Frontal cortex (tissue), 4 donors: ENCODE measurements around the gene TRA2B. TPM values are rescaled to one million over a fixed set of nuclear protein-coding genes. Genes with fewer than 3 reads are reported as not detected.

Experiments
- DNase-seq, 2 donors: peaks; one replicate each; pipeline ENCODE4 v3.0.0; 2012; ENCODE audit warnings: low spot score in 2 of 2
- FAIRE-seq: peaks from 2 replicates; lab custom pipeline; 2012; peaks lifted over from hg19 to GRCh38; lab: Jason Lieb, UNC
- total RNA-seq: library from RNA; depleted of rRNA; stranded (reverse); fragments of >200 nt; gene quantifications from one replicate; pipeline ENCODE4 v1.2.3, GENCODE V29; 2014
- donor health status: control.
- donor health status: control.
- donor health status: control.

TRA2B gene
- total RNA-seq, 1 donor from 2014 or later = 163 TPM

GRCh38 chr3:185956244-185956643 is 18.4 kb upstream of the TRA2B start:
- DNase-seq (no peak), FAIRE-seq (no peak)

GRCh38 chr3:185954366-185954723 is 16.5 kb upstream of the TRA2B start:
- no peak for DNase-seq
- no peak for FAIRE-seq

GRCh38 chr3:185950728-185951127 is 12.9 kb upstream of the TRA2B start:
- no peak for DNase-seq
- FAIRE-seq = no peak

GRCh38 chr3:185949515-185949914 is 11.7 kb upstream of the TRA2B start:
- FAIRE-seq (no peak), DNase-seq (no peak)

GRCh38 chr3:185948292-185948691 is 10.5 kb upstream of the TRA2B start:
- no peak for DNase-seq
- no peak for FAIRE-seq

GRCh38 chr3:185943760-185944106 is 5.9 kb upstream of the TRA2B start:
- DNase-seq (no peak), FAIRE-seq (no peak)

GRCh38 chr3:185942907-185943759 is 5.3 kb upstream of the TRA2B start:
- peak; percentile 33 to 72 for DNase-seq
- no peak for FAIRE-seq

GRCh38 chr3:185942396-185942795 is 4.6 kb upstream of the TRA2B start:
- FAIRE-seq = no peak
- DNase-seq = no peak

- no peak for DNase-seq
- FAIRE-seq = no peak
Measured at GRCh38 chr3:185940951-185941350, 3.1 kb upstream of the TRA2B start.

- FAIRE-seq (no peak), DNase-seq (no peak)
Measured at GRCh38 chr3:185939721-185940120, 1.9 kb upstream of the TRA2B start.

GRCh38 chr3:185936814-185937688 is 763 bp downstream of the TRA2B start:
- DNase-seq (peak; percentile 49 to 57), FAIRE-seq (no peak)

GRCh38 chr3:185936273-185936629 is 1.6 kb downstream of the TRA2B start:
- DNase-seq = no peak
- FAIRE-seq = no peak

GRCh38 chr3:185935465-185936272 is 2.1 kb downstream of the TRA2B start:
- FAIRE-seq = no peak
- no peak for DNase-seq

GRCh38 chr3:185934767-185935464 is 2.9 kb downstream of the TRA2B start:
- FAIRE-seq = no peak
- no peak for DNase-seq

GRCh38 chr3:185934174-185934557 is 3.6 kb downstream of the TRA2B start:
- no peak for DNase-seq
- no peak for FAIRE-seq

GRCh38 chr3:185933374-185934173 is 4.2 kb downstream of the TRA2B start:
- no peak for DNase-seq
- no peak for FAIRE-seq

- DNase-seq = no peak
- no peak for FAIRE-seq
Measured at GRCh38 chr3:185931777-185932612, 5.8 kb downstream of the TRA2B start.
